CD14-positive monocyte (primary cell): ENCODE measurements around the gene MED7. TPM values are rescaled to one million over a fixed set of nuclear protein-coding genes. Genes with fewer than 3 reads are reported as not detected.

Experiments
- DNase-seq, 3 donors: peaks; one replicate each; pipeline ENCODE4 v3.0.0-alpha.2; 2011 to 2022
- H2AFZ ChIP-seq: 2 replicates; pipeline ENCODE4 v1.6.0; 2012; ENCODE audit warnings: mild to moderate bottlenecking, low read depth, low read length, inconsistent platforms; ENCODE audit not compliant: insufficient read depth, poor library complexity, severe bottlenecking
- H3K27ac ChIP-seq, 2 donors: 1 replicate in 1 of 2; 2 replicates in 1 of 2; pipeline ENCODE4 v1.5.1; 2012 to 2013; ENCODE audit warnings: low read length in 2 of 2, control low read depth in 1 of 2, inconsistent platforms in 1 of 2, low read depth in 1 of 2, mild to moderate bottlenecking in 1 of 2
- H3K27me3 ChIP-seq, 2 donors: one replicate each; pipeline versions ENCODE4 v1.6.0 to v1.6.1; 2011 to 2013; ENCODE audit warnings: low read length in 2 of 2; ENCODE audit not compliant: control insufficient read depth in 2 of 2, insufficient read depth in 2 of 2
- H3K36me3 ChIP-seq, 2 donors: replicated peaks in 1 of 2; 1 replicate in 1 of 2; 2 replicates in 1 of 2; pipeline versions ENCODE4 v1.5.1 to v1.6.1; 2012 to 2013; ENCODE audit warnings: low read length in 2 of 2, control low read depth in 1 of 2, inconsistent platforms in 1 of 2, mild to moderate bottlenecking in 1 of 2; ENCODE audit not compliant: insufficient read depth in 2 of 2, control insufficient read depth in 1 of 2
- H3K4me1 ChIP-seq, 2 donors: 1 replicate in 1 of 2; 2 replicates in 1 of 2; pipeline versions ENCODE4 v1.5.1 to v1.6.1; 2012 to 2013; ENCODE audit warnings: low read length in 2 of 2, control low read depth in 1 of 2, inconsistent platforms in 1 of 2, mild to moderate bottlenecking in 1 of 2, moderate library complexity in 1 of 2; ENCODE audit not compliant: insufficient read depth in 2 of 2, control insufficient read depth in 1 of 2
- H3K4me2 ChIP-seq: replicated peaks from 2 replicates; pipeline ENCODE3; 2012; ENCODE audit warnings: low read length, moderate library complexity, mild to moderate bottlenecking; ENCODE audit not compliant: poor library complexity, severe bottlenecking; ENCODE audit errors: extremely low read depth
- H3K4me3 ChIP-seq, 3 experiments: fragments of 200-600 bp in 1 of 3; sonication (generic) in 1 of 3; replicated peaks in 1 of 3; 1 replicate in 2 of 3; 2 replicates in 1 of 3; pipeline ENCODE4 v1.5.1; 2011 to 2013; ENCODE audit warnings: low read length in 3 of 3, mild to moderate bottlenecking in 3 of 3, control low read depth in 2 of 3, low read depth in 2 of 3, inconsistent platforms in 1 of 3, moderate library complexity in 1 of 3
- H3K79me2 ChIP-seq: 2 replicates; pipeline ENCODE4 v1.6.0; 2012; ENCODE audit warnings: mild to moderate bottlenecking, control low read depth, inconsistent platforms, low read length, moderate library complexity; ENCODE audit not compliant: insufficient read depth
- H3K9ac ChIP-seq: 2 replicates; pipeline ENCODE4 v1.6.0; 2017; ENCODE audit warnings: low read length, mild to moderate bottlenecking; ENCODE audit not compliant: insufficient read depth, poor library complexity, severe bottlenecking
- H3K9me3 ChIP-seq, 2 donors: replicated peaks in 1 of 2; 1 replicate in 1 of 2; 2 replicates in 1 of 2; pipeline versions ENCODE4 v1.5.1 to v1.6.1; 2012 to 2013; ENCODE audit warnings: low read length in 2 of 2, control low read depth in 1 of 2; ENCODE audit not compliant: control insufficient read depth in 1 of 2, insufficient read depth in 1 of 2
- H4K20me1 ChIP-seq: 2 replicates; pipeline ENCODE4 v1.6.0; 2012; ENCODE audit warnings: mild to moderate bottlenecking, low read length, control low read depth, moderate library complexity; ENCODE audit not compliant: insufficient read depth
- H3K27ac Mint-ChIP-seq, 7 donors: one replicate each; pipeline ENCODE4 v1.8.0; 2020; ENCODE audit warnings: mild to moderate bottlenecking in 7 of 7, mixed read lengths in 7 of 7, moderate library complexity in 6 of 7, inconsistent platforms in 2 of 7
- H3K27me3 Mint-ChIP-seq, 3 donors: one replicate each; pipeline ENCODE4 v1.8.0; 2021 to 2022; ENCODE audit warnings: low read depth in 3 of 3, mild to moderate bottlenecking in 3 of 3, mixed read lengths in 3 of 3, moderate library complexity in 3 of 3, inconsistent platforms in 1 of 3
- H3K36me3 Mint-ChIP-seq, 2 donors: one replicate each; pipeline ENCODE4 v1.8.0; 2020; ENCODE audit warnings: mixed read lengths in 2 of 2, inconsistent platforms in 1 of 2, mild to moderate bottlenecking in 1 of 2
- H3K4me1 Mint-ChIP-seq: one replicate; pipeline ENCODE4 v1.8.0; 2020; ENCODE audit warnings: mild to moderate bottlenecking, mixed read lengths
- H3K4me3 Mint-ChIP-seq, 2 donors: one replicate each; pipeline ENCODE4 v1.8.0; 2020; ENCODE audit warnings: mild to moderate bottlenecking in 2 of 2, mixed read lengths in 2 of 2, moderate library complexity in 1 of 2
- H3K9me3 Mint-ChIP-seq, 7 donors: one replicate each; pipeline ENCODE4 v1.8.0; 2020 to 2022; ENCODE audit warnings: mixed read lengths in 7 of 7, mild to moderate bottlenecking in 6 of 7, moderate library complexity in 6 of 7, inconsistent platforms in 2 of 7
- CTCF ChIP-seq: fragments of 200-600 bp; IDR thresholded peaks from one replicate; pipeline ENCODE4 v1.8.0; 2022; ENCODE audit warnings: antibody characterized with exemption, mild to moderate bottlenecking
- WGBS: methylation state at CpG from one replicate; pipeline ENCODE4 v1.1.5; 2013; ENCODE audit warnings: missing lambda C conversion rate; ENCODE audit not compliant: insufficient coverage; 5-methylcytosine and 5-hydroxymethylcytosine counted together
- intact Hi-C, 2 donors: fragments of 100-400 bp; cut with micrococcal nuclease; formaldehyde crosslinking; loops; one replicate each; pipeline versions ENCODE4 v1.15.0 to v1.15.1; 2023
- polyA plus RNA-seq, 3 donors: library from polyadenylated mRNA; depleted of rRNA in 1 of 3; unstranded in 2 of 3; stranded (reverse) in 1 of 3; fragments of 300-500 nt in 2 of 3; fragments of >200 nt in 1 of 3; fragmentation: Illumina TruSeq in 2 of 3; gene quantifications; 1 replicate in 2 of 3; 2 replicates in 1 of 3; pipeline ENCODE4 v1.2.3, GENCODE V29; 2012 to 2021

The MED7 gene
- polyA plus RNA-seq, 3 donors, result 5.9 to 13.0 (median 11.9) TPM

GRCh38 chr5:157161996-157162395 is 19.3 kb upstream of the MED7 start:
- Histone ChIP-seq H3K4me1 (no peaks in the 10 kb centered on the region), H3K4me2 (no peak overlapping the region), H3K79me2 (no peaks in the 10 kb centered on the region), H4K20me1 (no peaks in the 10 kb centered on the region), H2AFZ (no peak overlapping the region), H3K4me3 (no peak overlapping the region), H3K9ac (no peak overlapping the region), H3K9me3 (no peaks in the 10 kb centered on the region), H3K27me3 (no peaks in the 10 kb centered on the region), H3K36me3 (no peaks in the 10 kb centered on the region), H3K27ac (no peak overlapping the region)
- Mint-ChIP-seq H3K27me3 (peaks cover 5 to 9% (median 7%) of the 10 kb centered on the region in 3 donors), H3K36me3 (no peaks in the 10 kb centered on the region), H3K4me1 (no peaks in the 10 kb centered on the region), H3K4me3 (no peak overlapping the region), H3K9me3 (peaks cover 0 to 2% (median 0%) of the 10 kb centered on the region in 7 donors), H3K27ac (no peak overlapping the region)
- TF ChIP-seq CTCF, result no peak
- DNase-seq, result no peak
- 91% methylated on average over 6 of the region's 6 CpGs for WGBS
- intact Hi-C loops, result no loop called here

GRCh38 chr5:157160001-157160400 is 17.3 kb upstream of the MED7 start:
- no peaks in the 10 kb centered on the region for H3K36me3 Mint-ChIP-seq
- no peaks in the 10 kb centered on the region for H3K9me3 ChIP-seq
- H3K9ac ChIP-seq, result no peak overlapping the region
- no peak overlapping the region for H3K4me3 ChIP-seq
- H3K36me3 ChIP-seq, result no peaks in the 10 kb centered on the region
- intact Hi-C loops, result no loop called here
- no peak overlapping the region for H2AFZ ChIP-seq
- H3K27me3 ChIP-seq, result no peaks in the 10 kb centered on the region
- peaks cover 0 to 2% (median 0%) of the 10 kb centered on the region in 7 donors for H3K9me3 Mint-ChIP-seq
- H3K4me3 Mint-ChIP-seq, result no peak overlapping the region
- no peak overlapping the region for H3K27ac ChIP-seq
- H3K27me3 Mint-ChIP-seq, result peaks cover 2 to 12% (median 9%) of the 10 kb centered on the region in 3 donors
- H3K79me2 ChIP-seq, result no peaks in the 10 kb centered on the region
- no peaks in the 10 kb centered on the region for H3K4me1 Mint-ChIP-seq
- peak overlapping the region in 1 of 7 donors; percentile 76 for H3K27ac Mint-ChIP-seq
- TF ChIP-seq CTCF, result no peak
- H3K4me1 ChIP-seq, result no peaks in the 10 kb centered on the region
- 100% methylated on average over 4 of the region's 4 CpGs for WGBS
- no peak for DNase-seq
- no peak overlapping the region for H3K4me2 ChIP-seq
- no peaks in the 10 kb centered on the region for H4K20me1 ChIP-seq
